ENCODE results near the gene PAX9. TPM values are rescaled to one million over a fixed set of nuclear protein-coding genes. Genes with fewer than 3 reads are reported as not detected.

Gene PAX9
- total RNA-seq: 0.17 TPM in 1 of 2 replicates, not detected in the other

GRCh38 chr14:36661506-36662257 lies at the start of gene PAX9:
Gene PAX9 (plus strand): TSS chr14:36661860. CDS start chr14:36662090, 230 bp downstream.

Other genes with a start within 250 kb of the PAX9 start
- gene NKX2-1, start 141.6 kb upstream of the PAX9 start, total RNA-seq: not detected in 2 replicates
- not detected in 2 replicates for gene NKX2-8, start 79.2 kb upstream of the PAX9 start, total RNA-seq

Measured in bronchus fibroblast of lung (primary cell).